ENCODE measurements around the gene SLC35B3. TPM values are rescaled to one million over a fixed set of nuclear protein-coding genes. Genes with fewer than 3 reads are reported as not detected.

The SLC35B3 gene
- total RNA-seq, 1 experiment from 2014 or later, result 19.4 TPM

DNA sequence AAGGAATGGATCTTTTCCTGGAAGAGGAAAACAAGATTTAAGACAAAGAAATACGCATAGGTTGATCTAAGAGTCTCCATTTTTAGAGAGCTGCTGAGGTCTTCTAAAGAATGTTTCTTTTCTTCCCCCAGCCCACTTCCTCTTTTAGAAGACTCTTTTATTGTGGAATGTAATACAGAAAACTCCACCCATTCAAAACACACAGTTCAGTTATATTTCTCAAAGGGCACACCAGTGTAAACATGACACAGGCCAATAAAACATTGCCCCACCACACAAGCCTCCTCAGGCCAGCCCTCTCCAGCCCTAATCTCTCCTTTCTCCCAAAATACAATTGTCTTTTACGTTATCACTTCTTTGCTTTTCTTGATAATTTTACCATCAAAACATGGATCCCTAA, 42.8 kb downstream of the SLC35B3 start:
- intact Hi-C loops (cut with micrococcal nuclease; ENCODE audit: unreplicated experiment), result no loop called here
- POLR2A ChIA-PET (ENCODE audit: low non-redundant PET), result no interaction called here
- TF ChIP-seq, protein P1, sequence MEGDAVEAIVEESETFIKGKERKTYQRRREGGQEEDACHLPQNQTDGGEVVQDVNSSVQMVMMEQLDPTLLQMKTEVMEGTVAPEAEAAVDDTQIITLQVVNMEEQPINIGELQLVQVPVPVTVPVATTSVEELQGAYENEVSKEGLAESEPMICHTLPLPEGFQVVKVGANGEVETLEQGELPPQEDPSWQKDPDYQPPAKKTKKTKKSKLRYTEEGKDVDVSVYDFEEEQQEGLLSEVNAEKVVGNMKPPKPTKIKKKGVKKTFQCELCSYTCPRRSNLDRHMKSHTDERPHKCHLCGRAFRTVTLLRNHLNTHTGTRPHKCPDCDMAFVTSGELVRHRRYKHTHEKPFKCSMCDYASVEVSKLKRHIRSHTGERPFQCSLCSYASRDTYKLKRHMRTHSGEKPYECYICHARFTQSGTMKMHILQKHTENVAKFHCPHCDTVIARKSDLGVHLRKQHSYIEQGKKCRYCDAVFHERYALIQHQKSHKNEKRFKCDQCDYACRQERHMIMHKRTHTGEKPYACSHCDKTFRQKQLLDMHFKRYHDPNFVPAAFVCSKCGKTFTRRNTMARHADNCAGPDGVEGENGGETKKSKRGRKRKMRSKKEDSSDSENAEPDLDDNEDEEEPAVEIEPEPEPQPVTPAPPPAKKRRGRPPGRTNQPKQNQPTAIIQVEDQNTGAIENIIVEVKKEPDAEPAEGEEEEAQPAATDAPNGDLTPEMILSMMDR (conservative IDR thresholded peaks at IDR 0.05; ENCODE audit: low read depth, low read length), result no peak
- TF ChIP-seq EZH2 (IDR thresholded peaks at IDR 0.05; ENCODE audit: borderline replicate concordance, low read depth, low read length, poor library complexity, severe bottlenecking), result no peak
- CTCF ChIA-PET, result no interaction called here
- H3K4me1 ChIP-seq (ENCODE audit: insufficient read depth, low read length, poor library complexity, severe bottlenecking), result no peaks in the 10 kb centered on the region
- H3K27ac ChIP-seq (ENCODE audit: low read depth, low read length, poor library complexity, severe bottlenecking), result no peak overlapping the region
- H3K4me3 ChIP-seq (ENCODE audit: low read depth, low read length, poor library complexity, severe bottlenecking), result no peak overlapping the region
- BruUV-seq (replicated peaks), result no TSS peak
- DNase-seq (ENCODE audit: low spot score), result no peak
- H3K27me3 ChIP-seq (replicated peaks; ENCODE audit: insufficient read depth, low read depth, low read length, poor library complexity), result no peaks in the 10 kb centered on the region
- no peaks in the 10 kb centered on the region for H3K36me3 ChIP-seq (ENCODE audit: insufficient read depth, low read length, poor library complexity, severe bottlenecking)
- H3K9me3 ChIP-seq (ENCODE audit: low read depth, low read length, poor library complexity, severe bottlenecking), result no peaks in the 10 kb centered on the region

DNA sequence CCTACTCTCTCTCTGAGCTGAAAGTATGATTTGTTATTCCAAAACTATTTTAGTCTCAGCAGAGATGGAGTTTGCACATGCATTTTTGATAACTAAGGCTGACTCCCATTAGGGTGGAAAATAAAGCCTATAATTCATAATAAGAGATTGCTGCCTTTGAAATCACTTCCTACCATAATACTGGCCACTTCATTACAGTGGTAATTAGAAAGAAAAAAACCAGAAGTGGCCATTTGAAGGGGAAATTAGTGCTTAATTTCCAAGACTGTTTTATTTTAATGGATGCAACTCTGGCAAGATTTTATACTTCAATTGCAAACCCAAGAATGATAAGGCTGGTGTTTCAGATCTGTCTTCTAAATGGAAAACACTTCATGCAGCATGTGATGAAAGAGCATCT, 43.4 kb downstream of the SLC35B3 start:
- ChIA-PET CTCF (no interaction called here), POLR2A (ENCODE audit: low non-redundant PET) (no interaction called here)
- Histone ChIP-seq H3K36me3 (ENCODE audit: insufficient read depth, low read length, poor library complexity, severe bottlenecking) (no peaks in the 10 kb centered on the region), H3K27ac (ENCODE audit: low read depth, low read length, poor library complexity, severe bottlenecking) (no peak overlapping the region), H3K4me1 (ENCODE audit: insufficient read depth, low read length, poor library complexity, severe bottlenecking) (no peaks in the 10 kb centered on the region), H3K27me3 (replicated peaks; ENCODE audit: insufficient read depth, low read depth, low read length, poor library complexity) (no peaks in the 10 kb centered on the region), H3K4me3 (ENCODE audit: low read depth, low read length, poor library complexity, severe bottlenecking) (no peak overlapping the region), H3K9me3 (ENCODE audit: low read depth, low read length, poor library complexity, severe bottlenecking) (no peaks in the 10 kb centered on the region)
- no peak for DNase-seq (ENCODE audit: low spot score)
- no TSS peak for BruUV-seq (replicated peaks)
- intact Hi-C loops (cut with micrococcal nuclease; ENCODE audit: unreplicated experiment), result no loop called here
- no peak for TF ChIP-seq EZH2 (IDR thresholded peaks at IDR 0.05; ENCODE audit: borderline replicate concordance, low read depth, low read length, poor library complexity, severe bottlenecking)
- TF ChIP-seq, protein P1 (conservative IDR thresholded peaks at IDR 0.05; ENCODE audit: low read depth, low read length), result no peak

DNA sequence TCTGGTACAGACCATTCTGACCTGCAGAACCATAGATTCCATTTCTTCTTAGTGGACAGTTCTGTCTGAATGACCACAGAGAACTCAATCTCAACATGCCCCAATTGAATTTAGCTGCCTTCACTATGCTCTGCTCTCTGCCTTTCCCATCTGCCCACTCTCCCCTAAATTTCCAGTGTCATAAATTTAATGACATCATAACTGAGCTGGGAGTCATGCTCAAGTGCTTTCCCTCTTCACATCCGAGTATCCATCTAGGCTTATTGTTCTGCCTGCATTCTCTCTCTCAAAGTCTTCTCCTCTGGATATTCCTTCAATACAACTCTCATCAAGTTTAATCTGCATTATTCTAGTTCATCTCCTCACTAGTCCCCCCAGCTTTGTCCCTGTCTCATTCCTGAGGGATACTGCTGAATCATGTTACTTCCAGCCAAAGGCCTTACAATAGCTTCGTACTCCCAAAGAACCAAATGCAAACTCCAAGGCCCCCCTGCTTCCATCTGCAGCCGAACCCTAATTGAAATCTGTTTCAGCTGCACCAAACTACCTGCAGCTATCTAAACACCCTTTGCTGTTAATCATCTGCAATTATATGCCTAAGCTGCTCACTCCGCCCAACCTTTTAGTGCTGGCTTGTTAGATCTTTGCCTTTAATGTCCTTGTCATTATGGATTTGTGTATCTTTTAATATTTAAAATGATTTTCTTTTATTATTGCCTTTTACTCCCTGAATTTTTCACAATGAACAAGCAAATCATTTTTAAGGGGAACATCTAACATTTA, 46.1 kb downstream of the SLC35B3 start:
- ChIA-PET CTCF (no interaction called here), POLR2A (ENCODE audit: low non-redundant PET) (no interaction called here)
- intact Hi-C loops (cut with micrococcal nuclease; ENCODE audit: unreplicated experiment), result no loop called here
- Histone ChIP-seq H3K27me3 (replicated peaks; ENCODE audit: insufficient read depth, low read depth, low read length, poor library complexity) (no peaks in the 10 kb centered on the region), H3K4me3 (ENCODE audit: low read depth, low read length, poor library complexity, severe bottlenecking) (no peak overlapping the region), H3K4me1 (ENCODE audit: insufficient read depth, low read length, poor library complexity, severe bottlenecking) (no peaks in the 10 kb centered on the region), H3K36me3 (ENCODE audit: insufficient read depth, low read length, poor library complexity, severe bottlenecking) (no peaks in the 10 kb centered on the region), H3K9me3 (ENCODE audit: low read depth, low read length, poor library complexity, severe bottlenecking) (no peaks in the 10 kb centered on the region), H3K27ac (ENCODE audit: low read depth, low read length, poor library complexity, severe bottlenecking) (no peak overlapping the region)
- DNase-seq (ENCODE audit: low spot score), result no peak
- BruUV-seq (replicated peaks), result no TSS peak
- TF ChIP-seq, protein P1 (conservative IDR thresholded peaks at IDR 0.05; ENCODE audit: low read depth, low read length), result no peak
- TF ChIP-seq EZH2 (IDR thresholded peaks at IDR 0.05; ENCODE audit: borderline replicate concordance, low read depth, low read length, poor library complexity, severe bottlenecking), result no peak

Data from A673 (cell line).